ENCODE measurements around the gene RNF17.

RNF17 gene

GRCh38 chr13:24882665-24883064 lies 118.7 kb downstream of the RNF17 start:
- no peaks in the 10 kb centered on the region for H3K4me1 ChIP-seq
- intact Hi-C loops (cut with DNase I; ENCODE audit: low total_unique reads): no loop called here
- H3K36me3 ChIP-seq: peaks cover 0 to 39% (median 7%) of the 10 kb centered on the region in 3 donors
- H3K27ac ChIP-seq: no peak overlapping the region
- no peak overlapping the region for H3K4me3 ChIP-seq
- DNase-seq: no peak
- H3K27me3 ChIP-seq: no peaks in the 10 kb centered on the region
- no peaks in the 10 kb centered on the region for H3K9me3 ChIP-seq
- TF ChIP-seq, protein P1, sequence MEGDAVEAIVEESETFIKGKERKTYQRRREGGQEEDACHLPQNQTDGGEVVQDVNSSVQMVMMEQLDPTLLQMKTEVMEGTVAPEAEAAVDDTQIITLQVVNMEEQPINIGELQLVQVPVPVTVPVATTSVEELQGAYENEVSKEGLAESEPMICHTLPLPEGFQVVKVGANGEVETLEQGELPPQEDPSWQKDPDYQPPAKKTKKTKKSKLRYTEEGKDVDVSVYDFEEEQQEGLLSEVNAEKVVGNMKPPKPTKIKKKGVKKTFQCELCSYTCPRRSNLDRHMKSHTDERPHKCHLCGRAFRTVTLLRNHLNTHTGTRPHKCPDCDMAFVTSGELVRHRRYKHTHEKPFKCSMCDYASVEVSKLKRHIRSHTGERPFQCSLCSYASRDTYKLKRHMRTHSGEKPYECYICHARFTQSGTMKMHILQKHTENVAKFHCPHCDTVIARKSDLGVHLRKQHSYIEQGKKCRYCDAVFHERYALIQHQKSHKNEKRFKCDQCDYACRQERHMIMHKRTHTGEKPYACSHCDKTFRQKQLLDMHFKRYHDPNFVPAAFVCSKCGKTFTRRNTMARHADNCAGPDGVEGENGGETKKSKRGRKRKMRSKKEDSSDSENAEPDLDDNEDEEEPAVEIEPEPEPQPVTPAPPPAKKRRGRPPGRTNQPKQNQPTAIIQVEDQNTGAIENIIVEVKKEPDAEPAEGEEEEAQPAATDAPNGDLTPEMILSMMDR (IDR thresholded peaks at IDR 0.05): no peak

- Histone ChIP-seq H3K27me3 (no peaks in the 10 kb centered on the region), H3K9me3 (no peaks in the 10 kb centered on the region), H3K27ac (no peak overlapping the region), H3K4me3 (no peak overlapping the region), H3K4me1 (no peaks in the 10 kb centered on the region), H3K36me3 (peaks cover 7 to 70% (median 16%) of the 10 kb centered on the region in 3 donors)
- TF ChIP-seq, protein P1 (IDR thresholded peaks at IDR 0.05): no peak
- DNase-seq: no peak
- intact Hi-C loops (cut with DNase I; ENCODE audit: low total_unique reads): no loop called here
These were observed 123.8 kb downstream of the RNF17 start for GRCh38 chr13:24887759-24888158.

GRCh38 chr13:24888291-24888931 lies 124.4 kb downstream of the RNF17 start:
- Histone ChIP-seq H3K4me1 (no peaks in the 10 kb centered on the region), H3K27me3 (no peaks in the 10 kb centered on the region), H3K9me3 (no peaks in the 10 kb centered on the region), H3K4me3 (no peak overlapping the region), H3K27ac (no peak overlapping the region), H3K36me3 (peaks cover 7 to 70% (median 16%) of the 10 kb centered on the region in 3 donors)
- no peak for DNase-seq
- TF ChIP-seq, protein P1 (IDR thresholded peaks at IDR 0.05): no peak
- intact Hi-C loops (cut with DNase I; ENCODE audit: low total_unique reads): no loop called here

GRCh38 chr13:24890256-24890655 lies 126.3 kb downstream of the RNF17 start:
- DNase-seq: no peak
- no peak overlapping the region for H3K27ac ChIP-seq
- H3K4me3 ChIP-seq: no peak overlapping the region
- peaks cover 7 to 61% (median 22%) of the 10 kb centered on the region in 3 donors for H3K36me3 ChIP-seq
- intact Hi-C loops (cut with DNase I; ENCODE audit: low total_unique reads): no loop called here
- no peaks in the 10 kb centered on the region for H3K4me1 ChIP-seq
- H3K9me3 ChIP-seq: no peaks in the 10 kb centered on the region
- TF ChIP-seq, protein P1 (IDR thresholded peaks at IDR 0.05): no peak
- H3K27me3 ChIP-seq: no peaks in the 10 kb centered on the region

DNA sequence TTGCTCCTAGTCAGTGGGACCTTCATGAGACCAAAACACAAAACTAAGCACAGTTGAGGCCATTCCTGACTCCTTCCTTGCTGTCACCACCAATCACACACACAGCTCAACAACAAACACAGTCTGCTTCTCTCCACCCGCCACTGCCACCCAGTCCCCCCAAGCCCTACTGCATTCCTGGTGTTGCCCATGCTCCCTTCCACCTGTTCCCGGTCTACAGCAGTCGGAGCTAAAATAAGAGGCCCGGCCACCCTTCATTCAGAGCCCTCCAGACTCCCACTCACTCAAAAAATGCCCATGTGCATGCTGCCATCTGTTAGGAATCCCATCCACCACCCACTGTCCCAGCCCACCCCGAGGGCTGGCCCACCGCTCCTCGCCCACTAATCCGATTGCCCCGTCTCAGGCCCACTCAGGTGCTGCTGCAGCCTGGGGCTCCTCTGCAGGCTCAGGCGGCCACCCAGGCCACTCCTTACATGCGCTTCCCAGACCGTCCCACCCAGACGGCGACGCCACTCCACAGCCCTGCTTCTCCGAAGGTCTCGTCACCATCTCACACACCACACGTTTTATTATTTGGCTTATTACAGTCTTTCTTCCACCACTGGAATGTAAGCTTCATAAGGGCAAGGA lies 127.6 kb downstream of the RNF17 start:
- Histone ChIP-seq H3K36me3 (peaks cover 4 to 53% (median 22%) of the 10 kb centered on the region in 3 donors), H3K27me3 (no peaks in the 10 kb centered on the region), H3K4me3 (no peak overlapping the region), H3K9me3 (no peaks in the 10 kb centered on the region), H3K27ac (no peak overlapping the region), H3K4me1 (no peaks in the 10 kb centered on the region)
- intact Hi-C loops (cut with DNase I; ENCODE audit: low total_unique reads): no loop called here
- TF ChIP-seq, protein P1 (IDR thresholded peaks at IDR 0.05): no peak
- DNase-seq: no peak
